Left lobe of liver (tissue), 2 donors: ENCODE results near the gene TEAD2. TPM values are rescaled to one million over a fixed set of nuclear protein-coding genes. Genes with fewer than 3 reads are reported as not detected.
"Not testable (repeated sequence)": the region's sequence is repeated elsewhere in the genome, so short reads cannot be mapped to it uniquely, and the experiment has no call there.

ENCODE experiments used
- ATAC-seq: fragments of 200-7000 bp; cut with Tn5 transposase; one replicate; pipeline ENCODE4 v1.9.1; 2020; ENCODE audit warnings: mild to moderate bottlenecking, moderate library complexity
- DNase-seq: peaks from one replicate; pipeline ENCODE4 v3.0.0-alpha.2; 2020; ENCODE audit warnings: low spot score
- total RNA-seq: library from RNA; stranded (reverse); gene quantifications from one replicate; pipeline ENCODE4 v1.2.1, GENCODE V29; 2021
- donor health status: DM: no; HTN: no; CAD: no; lungs with moderate emphysema.
- donor health status: DM: no; HTN: yes; CAD: no.

TEAD2 gene
- total RNA-seq, 1 donor from 2014 or later = 5.1 TPM

GRCh38 chr19:49387936-49388372 is 25.7 kb upstream of the TEAD2 start, which contains the start of gene KASH5:
TSS of gene KASH5 (plus strand) at chr19:49388249. CDS start at chr19:49390884, 2,635 bp downstream.
- DNase-seq = peak; percentile 88
- peak; percentile 82 for ATAC-seq

DNA sequence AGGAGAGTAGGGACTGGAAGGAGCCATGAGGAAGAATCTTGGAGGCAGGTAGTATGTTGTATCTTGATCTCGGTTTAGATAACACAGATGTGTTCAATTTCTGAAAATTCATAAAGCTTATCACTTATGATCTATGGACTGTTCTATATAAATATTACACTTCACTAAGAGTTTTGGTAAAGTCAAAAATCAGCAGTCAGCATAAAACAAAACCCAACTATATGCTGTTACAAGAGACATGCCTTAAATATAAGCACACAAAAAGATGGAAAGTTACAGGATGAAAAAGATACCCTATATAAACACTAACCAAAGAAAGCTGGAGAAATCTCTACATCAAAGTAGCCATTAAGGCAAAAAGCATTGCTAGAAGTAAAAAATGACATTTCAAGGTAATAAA is 21.4 kb upstream of the TEAD2 start:
- ATAC-seq (no peak), DNase-seq (no peak)

GRCh38 chr19:49382639-49383038 is 20.4 kb upstream of the TEAD2 start:
- DNase-seq = no peak
- no peak for ATAC-seq

- no peak for DNase-seq
- ATAC-seq = no peak
These were observed 18.2 kb upstream of the TEAD2 start for GRCh38 chr19:49380391-49380790.

DNA sequence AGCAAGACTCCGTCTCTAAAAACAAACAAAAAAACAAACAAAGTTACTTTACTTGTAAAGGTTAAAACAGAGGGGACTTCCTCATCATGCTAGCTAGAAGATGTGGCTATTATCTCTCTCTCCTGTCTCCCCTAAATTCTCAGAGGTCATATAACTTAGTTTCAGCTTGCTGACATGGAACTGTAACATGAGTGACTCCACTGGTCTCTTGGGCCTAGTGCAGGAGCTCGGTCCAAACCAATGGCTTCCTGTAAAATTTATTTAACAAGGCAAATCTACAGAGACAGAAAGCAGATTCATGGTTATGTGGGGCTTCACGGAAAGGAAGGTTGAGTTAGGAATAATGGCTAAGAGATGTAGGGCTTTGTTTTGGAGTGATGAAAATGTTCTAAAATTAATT is 16.3 kb upstream of the TEAD2 start:
- no peak for ATAC-seq
- DNase-seq = no peak

DNA sequence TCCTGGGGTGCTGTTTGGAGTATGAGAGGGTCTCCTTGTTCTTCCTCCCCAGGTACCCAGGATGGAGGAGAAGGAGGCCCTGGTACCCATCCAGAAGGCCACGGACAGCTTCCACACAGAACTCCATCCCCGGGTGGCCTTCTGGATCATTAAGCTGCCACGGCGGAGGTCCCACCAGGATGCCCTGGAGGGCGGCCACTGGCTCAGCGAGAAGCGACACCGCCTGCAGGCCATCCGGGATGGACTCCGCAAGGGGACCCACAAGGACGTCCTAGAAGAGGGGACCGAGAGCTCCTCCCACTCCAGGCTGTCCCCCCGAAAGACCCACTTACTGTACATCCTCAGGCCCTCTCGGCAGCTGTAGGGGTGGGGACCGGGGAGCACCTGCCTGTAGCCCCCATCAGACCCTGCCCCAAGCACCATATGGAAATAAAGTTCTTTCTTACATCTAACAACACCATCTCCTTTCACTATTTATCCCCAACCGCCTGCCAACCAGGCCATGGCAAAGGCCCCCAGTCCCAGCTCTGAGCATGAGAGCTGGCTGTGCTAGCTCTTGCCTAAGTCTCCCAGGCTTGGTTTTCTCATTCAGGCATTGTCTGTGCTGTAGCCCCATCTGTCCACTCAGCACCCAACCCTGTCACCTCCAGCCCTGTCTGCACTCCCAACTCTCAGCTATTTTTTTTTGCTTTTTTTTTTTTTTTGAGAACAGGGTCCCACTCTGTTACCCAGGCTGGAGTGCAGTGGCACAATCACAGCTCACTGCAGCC is 12.6 kb upstream of the TEAD2 start:
- ATAC-seq (no peak), DNase-seq (no peak)

DNA sequence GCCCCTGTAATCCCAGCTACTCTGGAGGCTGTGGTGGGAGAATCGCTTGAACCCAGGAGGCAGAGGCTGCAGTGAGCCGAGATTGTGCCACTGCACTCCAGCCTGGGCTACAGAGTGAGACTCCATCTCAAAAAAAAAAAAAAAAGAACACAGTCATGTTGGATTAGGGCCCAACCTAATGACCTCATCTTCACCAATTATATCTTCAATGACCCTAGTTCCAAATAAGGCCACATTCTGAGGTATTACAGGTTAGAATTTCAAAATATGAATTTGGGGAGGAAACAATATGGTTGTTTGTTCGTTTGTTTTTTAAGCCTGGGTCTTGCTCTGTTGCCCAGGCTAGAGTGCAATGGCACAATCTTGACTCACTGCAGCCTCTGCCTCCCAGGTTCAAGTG is 11.0 kb upstream of the TEAD2 start:
- not testable (repeated sequence) for ATAC-seq, DNase-seq

- no peak for DNase-seq
These were observed 9.0 kb upstream of the TEAD2 start for GRCh38 chr19:49371184-49371583.

DNA sequence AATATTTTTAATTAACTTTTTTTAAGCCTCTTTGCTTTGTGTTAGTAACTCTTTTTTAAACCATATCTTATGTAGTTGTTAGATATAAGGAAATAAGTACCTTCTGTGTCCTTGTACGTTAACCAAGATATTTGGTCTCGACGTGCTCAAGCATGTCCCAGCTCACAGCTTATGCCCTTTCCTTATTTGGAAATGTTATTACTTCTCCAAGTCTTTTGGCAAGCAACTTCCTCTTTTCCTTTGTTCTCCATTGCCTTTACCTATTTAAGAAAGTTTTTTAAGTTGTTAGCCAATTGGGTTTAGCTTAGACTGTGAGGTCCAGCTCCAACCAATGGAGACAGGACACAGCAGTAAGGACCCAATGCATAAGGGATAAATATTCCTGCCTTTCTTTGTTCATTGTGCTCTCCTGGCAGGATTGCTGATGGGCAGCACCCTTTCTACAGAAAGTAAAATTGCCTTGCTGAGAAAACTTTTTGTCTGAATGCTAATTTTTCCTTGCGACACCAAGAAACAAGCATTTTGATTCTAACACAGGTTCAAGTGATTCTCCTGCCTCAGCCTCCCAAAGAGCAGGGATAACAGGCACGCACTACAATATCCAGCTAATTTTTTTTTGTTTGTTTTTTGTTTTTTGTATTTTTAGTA is 6.6 kb upstream of the TEAD2 start:
- ATAC-seq = no peak
- no peak for DNase-seq

More at GRCh38 chr19:49371184-49371583, 9.0 kb upstream of the TEAD2 start:
- no peak for ATAC-seq

GRCh38 chr19:49366110-49366509 is 3.9 kb upstream of the TEAD2 start:
- DNase-seq (no peak), ATAC-seq (no peak)

GRCh38 chr19:49364083-49364737 is 2.0 kb upstream of the TEAD2 start:
- ATAC-seq = no peak
- DNase-seq = no peak

DNA sequence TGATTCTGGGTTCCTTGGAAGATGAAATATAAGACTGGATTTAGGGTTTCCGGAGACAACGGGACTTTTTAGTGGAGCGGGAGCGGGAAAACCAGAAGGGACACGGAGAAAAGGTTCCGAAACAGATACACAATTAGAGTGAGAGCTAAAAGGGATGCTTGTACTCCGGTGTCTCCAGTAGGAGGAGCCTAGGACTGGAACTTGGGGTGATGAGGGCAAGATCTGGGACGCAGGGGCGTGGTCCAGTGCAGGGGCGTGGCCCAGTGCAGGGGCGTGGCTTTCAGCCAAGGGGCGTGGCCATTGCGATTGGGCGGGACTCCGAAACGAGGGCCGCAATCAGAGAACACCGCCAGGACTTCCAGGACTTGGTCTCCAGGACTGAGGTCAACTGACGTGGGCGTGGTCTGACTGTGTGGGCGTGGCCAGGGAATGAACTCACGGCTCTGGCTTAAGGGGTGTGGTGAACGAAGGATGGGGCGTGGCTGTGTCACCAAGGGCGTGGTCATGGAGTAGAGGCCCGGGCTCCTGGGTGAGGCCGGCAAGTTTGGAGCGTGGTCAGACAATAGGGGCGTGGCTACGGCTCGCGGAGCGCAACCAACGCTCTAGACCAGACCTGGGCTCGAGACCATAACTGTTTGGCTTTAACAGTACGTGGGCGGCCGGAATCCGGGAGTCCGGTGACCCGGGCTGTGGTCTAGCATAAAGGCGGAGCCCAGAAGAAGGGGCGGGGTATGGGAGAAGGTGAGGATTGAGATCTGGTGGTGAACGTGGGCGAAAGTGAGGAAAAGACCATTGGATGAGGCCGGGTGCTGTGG is 1.3 kb upstream of the TEAD2 start, which contains the start of gene DKKL1:
TSS of gene DKKL1 (plus strand) at position 610 of the 815 bp plus-strand sequence. CDS start at position 732, 122 bp downstream.
- ATAC-seq (peak; percentile 86), DNase-seq (peak; percentile 98)

GRCh38 chr19:49362929-49363267 is 682 bp upstream of the TEAD2 start:
- ATAC-seq (peak; percentile 6), DNase-seq (peak; percentile 56)

DNA sequence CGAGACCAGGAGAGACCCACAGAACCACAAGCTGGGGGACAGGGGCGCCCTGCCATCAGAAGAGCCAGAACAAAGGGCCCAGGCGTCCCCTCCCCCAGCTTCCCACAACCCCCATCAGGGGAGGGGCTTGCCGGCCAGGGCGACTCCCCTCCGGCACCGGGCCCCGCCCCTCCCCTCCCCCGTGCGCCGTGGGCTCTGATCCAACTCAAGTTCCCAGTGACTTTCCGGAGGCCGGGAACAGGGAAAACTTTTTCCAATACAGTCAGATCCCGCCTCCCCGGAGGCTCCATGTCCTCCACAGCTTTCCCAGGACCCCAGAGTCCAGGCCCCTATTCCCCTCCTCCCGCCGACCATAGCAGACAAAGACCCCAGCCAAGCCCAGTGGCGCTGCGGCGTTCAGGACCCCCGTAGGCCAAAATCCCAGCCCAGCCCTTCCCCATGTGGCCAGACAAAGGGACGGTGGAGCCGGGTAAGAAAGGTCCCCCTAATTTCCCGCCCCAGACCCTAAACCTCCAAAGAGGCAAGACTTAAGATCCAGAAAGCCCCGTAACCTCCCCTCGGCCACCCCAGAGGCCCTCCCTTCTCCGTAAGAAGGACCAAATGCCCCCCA is 673 bp downstream of the TEAD2 start:
- peak; percentile 76 for DNase-seq
- peak; percentile 60 for ATAC-seq

GRCh38 chr19:49359851-49360820 is 2.1 kb downstream of the TEAD2 start:
- DNase-seq (no peak), ATAC-seq (no peak)

- no peak for DNase-seq
- no peak for ATAC-seq
These were observed 5.0 kb downstream of the TEAD2 start for GRCh38 chr19:49357186-49357585.

DNA sequence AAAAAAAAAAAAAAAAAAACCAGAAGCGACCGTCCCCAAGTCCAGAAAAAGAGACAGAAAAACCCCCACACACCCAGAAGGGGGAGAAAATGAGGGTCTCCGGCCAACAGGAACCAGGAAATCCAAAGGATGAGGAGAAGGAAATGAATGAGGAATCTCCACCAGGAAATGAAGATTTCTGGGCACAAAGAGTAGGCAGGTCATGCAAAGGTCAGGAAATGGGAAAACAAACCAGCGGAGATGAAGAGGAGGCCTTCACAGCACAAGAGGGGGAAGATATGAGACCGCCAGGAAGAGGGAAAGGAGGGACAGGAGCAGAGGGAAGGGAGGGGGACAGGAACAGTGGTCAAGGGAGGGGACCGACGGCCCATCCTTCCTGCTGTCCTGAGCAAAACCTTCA is 5.8 kb downstream of the TEAD2 start:
- no peak for ATAC-seq
- no peak for DNase-seq

GRCh38 chr19:49355909-49356353 is 6.3 kb downstream of the TEAD2 start:
- peak; percentile 46 for ATAC-seq
- no peak for DNase-seq

- DNase-seq (no peak), ATAC-seq (no peak)
These were observed 12.6 kb downstream of the TEAD2 start for GRCh38 chr19:49349567-49349966.
